Mesodermal cell (in vitro differentiated cells): ENCODE results near the gene ROBO1.

Experiments
- H3K27ac ChIP-seq: 2 replicates; pipeline ENCODE4 v1.7.0; 2013; ENCODE audit warnings: mild to moderate bottlenecking, low read depth, low read length, moderate library complexity; ENCODE audit not compliant: severe bottlenecking
- H3K36me3 ChIP-seq: 2 replicates; pipeline ENCODE4 v1.7.1; 2013; ENCODE audit warnings: mild to moderate bottlenecking, low read length, moderate library complexity; ENCODE audit not compliant: control insufficient read depth, insufficient read depth
- H3K4me1 ChIP-seq: one replicate; pipeline ENCODE4 v1.7.1; 2013; ENCODE audit warnings: mild to moderate bottlenecking, low read length; ENCODE audit not compliant: insufficient read depth, control insufficient read depth, poor library complexity, severe bottlenecking
- H3K4me3 ChIP-seq: 2 replicates; pipeline ENCODE4 v1.7.0; 2013; ENCODE audit warnings: low read length, control low read depth, mild to moderate bottlenecking; ENCODE audit not compliant: insufficient read depth, poor library complexity, severe bottlenecking; ENCODE audit errors: extremely low read depth
- H3K9me3 ChIP-seq: 2 replicates; pipeline ENCODE4 v1.7.1; 2013; ENCODE audit warnings: mild to moderate bottlenecking, low read length, moderate library complexity; ENCODE audit not compliant: control insufficient read depth
- WGBS, 2 experiments: methylation state at CpG; one replicate each; pipeline ENCODE4 v1.1.5; 2013; ENCODE audit warnings: missing lambda C conversion rate in 2 of 2; ENCODE audit not compliant: insufficient coverage in 2 of 2; 5-methylcytosine and 5-hydroxymethylcytosine counted together

Gene ROBO1

GRCh38 chr3:78976200-78976599 is 791.6 kb downstream of the ROBO1 start:
- H3K27ac ChIP-seq, result no peak overlapping the region
- H3K36me3 ChIP-seq, result no peaks in the 10 kb centered on the region
- H3K9me3 ChIP-seq, result no peaks in the 10 kb centered on the region
- no peak overlapping the region for H3K4me3 ChIP-seq
- WGBS, 2 experiments, result 71 to 86% methylated on average over 3 of the region's 3 CpGs
- peaks cover 28% of the 10 kb centered on the region for H3K4me1 ChIP-seq

- H3K4me1 ChIP-seq, result peaks cover 27% of the 10 kb centered on the region
- H3K9me3 ChIP-seq, result no peaks in the 10 kb centered on the region
- 96 to 97% methylated on average over 6 to 7 of the region's 7 CpGs for WGBS, 2 experiments
- H3K4me3 ChIP-seq, result no peak overlapping the region
- no peaks in the 10 kb centered on the region for H3K36me3 ChIP-seq
- no peak overlapping the region for H3K27ac ChIP-seq
Observed at GRCh38 chr3:78974181-78974790, 793.5 kb downstream of the ROBO1 start.

DNA sequence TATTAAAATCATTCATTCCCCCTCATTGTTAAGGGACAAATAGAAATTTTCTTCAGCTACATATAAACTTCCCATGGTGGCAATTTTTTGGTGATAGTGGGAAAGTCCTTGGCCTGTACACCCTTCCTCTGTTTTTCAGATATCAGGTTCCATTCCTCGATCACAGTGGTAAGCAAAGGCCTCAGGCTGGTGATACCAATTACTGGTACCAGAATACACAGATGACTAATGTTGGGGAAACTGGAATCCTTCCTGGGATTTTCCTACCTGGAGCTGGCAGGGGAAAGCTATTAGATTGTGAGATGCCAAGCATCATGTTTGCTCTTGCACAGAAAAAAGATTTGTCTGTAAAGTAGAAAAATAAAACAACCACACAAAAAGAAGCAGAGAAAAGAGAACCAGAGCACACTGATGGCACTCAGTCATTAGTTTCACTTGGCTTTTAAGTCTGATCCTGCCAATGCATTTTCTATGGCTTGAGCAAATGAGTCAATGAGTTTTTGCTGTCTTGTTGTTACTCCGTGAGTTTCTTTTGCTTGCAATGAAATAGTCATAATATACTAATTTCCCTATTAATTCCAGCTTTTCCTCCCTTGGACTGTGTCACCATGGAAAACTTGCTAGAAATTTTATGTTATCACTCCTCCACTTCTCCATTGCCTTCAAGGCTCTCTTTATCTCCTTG is 795.0 kb downstream of the ROBO1 start:
- Histone ChIP-seq H3K4me3 (no peak overlapping the region), H3K4me1 (peaks cover 12% of the 10 kb centered on the region), H3K27ac (no peak overlapping the region), H3K9me3 (no peaks in the 10 kb centered on the region), H3K36me3 (no peaks in the 10 kb centered on the region)
- WGBS, 2 experiments, result no CpG with 5 or more reads among the region's 2 CpGs

- no peak overlapping the region for H3K27ac ChIP-seq
- no peaks in the 10 kb centered on the region for H3K36me3 ChIP-seq
- H3K4me1 ChIP-seq, result peaks cover 5% of the 10 kb centered on the region
- no peak overlapping the region for H3K4me3 ChIP-seq
- WGBS, 2 experiments, result no CpG with 5 or more reads among the region's 1 CpG
- no peaks in the 10 kb centered on the region for H3K9me3 ChIP-seq
Observed at GRCh38 chr3:78970656-78971055, 797.1 kb downstream of the ROBO1 start.

- Histone ChIP-seq H3K4me3 (no peak overlapping the region), H3K36me3 (no peaks in the 10 kb centered on the region), H3K9me3 (peaks cover under 1% of the 10 kb centered on the region), H3K4me1 (no peaks in the 10 kb centered on the region), H3K27ac (no peak overlapping the region)
- 55 to 83% methylated on average over 1 to 2 of the region's 2 CpGs for WGBS, 2 experiments
Observed at GRCh38 chr3:78969483-78969882, 798.3 kb downstream of the ROBO1 start.

DNA sequence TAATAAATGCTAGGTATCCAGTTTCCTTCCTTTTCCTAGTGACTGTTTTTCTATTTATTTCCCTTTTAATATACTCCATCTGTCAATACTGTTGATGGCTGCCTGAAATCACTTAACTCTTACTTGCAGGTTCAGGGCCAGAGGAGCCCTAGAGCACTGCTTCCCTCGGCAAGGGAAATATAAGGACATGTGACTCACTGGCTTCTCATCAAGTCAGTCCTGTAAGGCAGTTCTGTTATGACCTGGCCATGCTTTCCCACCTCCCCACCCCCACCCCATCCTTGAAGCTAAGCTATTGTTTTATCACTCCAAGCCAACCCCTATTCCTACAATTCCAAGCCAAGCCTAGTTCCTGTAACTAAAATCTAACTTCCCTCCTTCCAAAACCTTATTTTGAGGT is 800.7 kb downstream of the ROBO1 start:
- no peak overlapping the region for H3K4me3 ChIP-seq
- peaks cover 7% of the 10 kb centered on the region for H3K9me3 ChIP-seq
- 77 to 100% methylated on average over 1 of the region's 1 CpG for WGBS, 2 experiments
- H3K4me1 ChIP-seq, result no peaks in the 10 kb centered on the region
- H3K27ac ChIP-seq, result no peak overlapping the region
- no peaks in the 10 kb centered on the region for H3K36me3 ChIP-seq

DNA sequence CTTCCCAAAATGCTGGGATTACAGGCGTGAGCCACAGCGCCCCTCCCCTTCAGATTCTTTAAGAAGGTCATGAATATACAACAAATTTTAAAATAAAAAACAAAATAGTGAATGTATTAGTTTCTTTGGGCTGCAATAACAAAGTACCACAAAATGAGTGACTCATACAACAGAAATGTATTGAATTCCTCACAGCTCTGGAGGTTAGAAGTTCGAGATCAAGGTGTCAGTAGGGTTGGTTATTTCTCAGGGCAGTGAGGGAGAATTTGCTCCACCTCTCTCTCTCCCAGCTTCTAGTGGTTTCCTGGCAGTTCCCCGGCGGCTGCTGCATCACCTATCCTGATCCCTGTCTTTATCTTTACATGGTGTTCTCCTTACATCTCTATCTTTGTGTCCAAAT is 804.0 kb downstream of the ROBO1 start:
- peaks cover 7% of the 10 kb centered on the region for H3K9me3 ChIP-seq
- H3K4me3 ChIP-seq, result no peak overlapping the region
- H3K36me3 ChIP-seq, result no peaks in the 10 kb centered on the region
- WGBS, 2 experiments, result 89% methylated on average over 2 of the region's 5 CpGs; no CpG with 5 or more reads in 1 of the 2 experiments
- H3K4me1 ChIP-seq, result no peaks in the 10 kb centered on the region
- no peak overlapping the region for H3K27ac ChIP-seq

- 72 to 81% methylated on average over 3 to 5 of the region's 5 CpGs for WGBS, 2 experiments
- no peaks in the 10 kb centered on the region for H3K36me3 ChIP-seq
- H3K4me3 ChIP-seq, result no peak overlapping the region
- no peaks in the 10 kb centered on the region for H3K4me1 ChIP-seq
- no peaks in the 10 kb centered on the region for H3K9me3 ChIP-seq
- no peak overlapping the region for H3K27ac ChIP-seq
Observed at GRCh38 chr3:78957456-78957855, 810.3 kb downstream of the ROBO1 start.

- H3K36me3 ChIP-seq, result no peaks in the 10 kb centered on the region
- H3K4me3 ChIP-seq, result no peak overlapping the region
- H3K9me3 ChIP-seq, result no peaks in the 10 kb centered on the region
- no peak overlapping the region for H3K27ac ChIP-seq
- no CpG with 5 or more reads among the region's 4 CpGs for WGBS, 2 experiments
- H3K4me1 ChIP-seq, result no peaks in the 10 kb centered on the region
Observed at GRCh38 chr3:78951342-78951945, 816.4 kb downstream of the ROBO1 start.

GRCh38 chr3:78941587-78941986 is 826.2 kb downstream of the ROBO1 start:
- 97 to 100% methylated on average over 2 of the region's 2 CpGs for WGBS, 2 experiments
- no peak overlapping the region for H3K27ac ChIP-seq

GRCh38 chr3:78940626-78941025 is 827.2 kb downstream of the ROBO1 start:
- Histone ChIP-seq H3K27ac (no peak overlapping the region), H3K4me3 (no peak overlapping the region), H3K4me1 (no peaks in the 10 kb centered on the region), H3K9me3 (peaks cover 9% of the 10 kb centered on the region), H3K36me3 (peaks cover 5% of the 10 kb centered on the region)
- 90% methylated on average over 2 of the region's 4 CpGs; no CpG with 5 or more reads in 1 of the 2 experiments for WGBS, 2 experiments

More at GRCh38 chr3:78941587-78941986, 826.2 kb downstream of the ROBO1 start:
- no peak overlapping the region for H3K4me3 ChIP-seq
- no peaks in the 10 kb centered on the region for H3K4me1 ChIP-seq
- H3K9me3 ChIP-seq, result peaks cover 9% of the 10 kb centered on the region
- peaks cover 5% of the 10 kb centered on the region for H3K36me3 ChIP-seq
